T-helper 2 cell treated with Interferon-gamma antibody and Interleukin-4, amounts not matched to agents 5 μg/mL and 100 μg/mL, for 36 hours (primary cell): Measurements from ENCODE around the gene WNT2.

Source experiments
- DNase-seq: peaks from one replicate; pipeline ENCODE4 v3.0.0; 2021; ENCODE audit warnings: low spot score
- H3K27ac Mint-ChIP-seq: one replicate; pipeline ENCODE4 v1.8.0; 2021; ENCODE audit warnings: mild to moderate bottlenecking, mixed read lengths
- H3K27me3 Mint-ChIP-seq: one replicate; pipeline ENCODE4 v1.8.0; 2021; ENCODE audit warnings: low read depth, mixed read lengths
- H3K36me3 Mint-ChIP-seq: one replicate; pipeline ENCODE4 v1.8.0; 2021; ENCODE audit warnings: low read depth, mixed read lengths
- H3K4me1 Mint-ChIP-seq: one replicate; pipeline ENCODE4 v1.8.0; 2021; ENCODE audit warnings: low read depth, mixed read lengths
- H3K4me3 Mint-ChIP-seq: one replicate; pipeline ENCODE4 v1.8.0; 2022; ENCODE audit warnings: mild to moderate bottlenecking, moderate library complexity, mixed read lengths
- H3K9me3 Mint-ChIP-seq: one replicate; pipeline ENCODE4 v1.8.0; 2021; ENCODE audit warnings: mixed read lengths

The WNT2 gene

GRCh38 chr7:117237646-117238045 lies 85.2 kb downstream of the WNT2 start:
- no peaks in the 10 kb centered on the region for H3K36me3 Mint-ChIP-seq
- peaks cover 5% of the 10 kb centered on the region for H3K9me3 Mint-ChIP-seq
- DNase-seq = no peak
- H3K27ac Mint-ChIP-seq = no peak overlapping the region
- no peak overlapping the region for H3K4me3 Mint-ChIP-seq
- peaks cover 5% of the 10 kb centered on the region for H3K27me3 Mint-ChIP-seq
- no peaks in the 10 kb centered on the region for H3K4me1 Mint-ChIP-seq

GRCh38 chr7:117231047-117231359 lies 91.9 kb downstream of the WNT2 start:
- Mint-ChIP-seq H3K4me1 (no peaks in the 10 kb centered on the region), H3K27me3 (no peaks in the 10 kb centered on the region), H3K9me3 (peaks cover 8% of the 10 kb centered on the region), H3K4me3 (no peak overlapping the region), H3K36me3 (no peaks in the 10 kb centered on the region), H3K27ac (no peak overlapping the region)
- DNase-seq = no peak

- no peaks in the 10 kb centered on the region for H3K4me1 Mint-ChIP-seq
- no peak overlapping the region for H3K4me3 Mint-ChIP-seq
These were observed 92.4 kb downstream of the WNT2 start for GRCh38 chr7:117230276-117231046.

DNA sequence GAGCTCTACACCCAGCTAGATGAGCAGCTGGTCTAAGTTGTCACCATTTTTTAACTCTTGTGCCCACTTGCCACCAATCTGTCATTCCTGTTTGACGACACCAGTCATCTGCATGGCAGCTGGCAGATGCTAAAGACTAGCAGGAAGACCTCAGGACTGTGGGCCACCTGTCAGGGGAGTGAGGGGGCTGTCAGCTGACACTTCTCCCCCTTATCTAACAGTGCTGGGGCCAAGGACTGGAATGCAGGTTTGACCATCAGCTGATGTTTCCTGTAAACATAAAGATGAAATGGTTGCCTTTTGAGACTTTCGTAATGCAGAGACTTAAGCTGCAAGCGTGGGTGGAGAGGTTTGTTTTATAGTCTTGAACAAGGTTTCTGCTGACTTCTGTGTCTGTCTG lies 93.5 kb downstream of the WNT2 start:
- Mint-ChIP-seq H3K27me3 (no peaks in the 10 kb centered on the region), H3K4me3 (no peak overlapping the region), H3K36me3 (no peaks in the 10 kb centered on the region), H3K9me3 (peaks cover 8% of the 10 kb centered on the region), H3K4me1 (no peaks in the 10 kb centered on the region), H3K27ac (no peak overlapping the region)
- no peak for DNase-seq

More at GRCh38 chr7:117230276-117231046, 92.4 kb downstream of the WNT2 start:
- H3K9me3 Mint-ChIP-seq = peaks cover 8% of the 10 kb centered on the region
- H3K27me3 Mint-ChIP-seq = no peaks in the 10 kb centered on the region
- no peak for DNase-seq
- no peaks in the 10 kb centered on the region for H3K36me3 Mint-ChIP-seq
- no peak overlapping the region for H3K27ac Mint-ChIP-seq

GRCh38 chr7:117227091-117227490 lies 95.8 kb downstream of the WNT2 start:
- Mint-ChIP-seq H3K27me3 (no peaks in the 10 kb centered on the region), H3K9me3 (peaks cover 2% of the 10 kb centered on the region), H3K27ac (no peak overlapping the region), H3K4me3 (no peak overlapping the region), H3K36me3 (no peaks in the 10 kb centered on the region), H3K4me1 (no peaks in the 10 kb centered on the region)
- no peak for DNase-seq

DNA sequence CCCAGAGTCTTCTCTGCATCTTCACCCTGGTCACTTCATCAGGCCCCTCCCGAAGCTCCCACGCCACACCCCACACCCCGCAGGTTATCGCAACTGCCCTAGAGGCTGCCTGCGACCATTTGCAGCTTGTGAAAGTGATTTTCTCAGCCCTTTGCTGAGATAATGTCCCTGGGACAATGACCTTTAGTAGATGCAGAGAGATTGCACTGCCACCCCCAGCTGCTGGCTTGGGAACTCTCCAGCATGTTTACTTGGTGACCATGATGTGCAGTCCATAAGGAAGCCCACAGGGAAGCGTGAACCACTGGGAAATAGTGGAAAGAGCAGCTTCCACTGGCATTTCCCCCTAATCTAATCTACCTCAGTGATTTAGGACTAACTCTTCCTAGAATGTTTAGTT lies 97.3 kb downstream of the WNT2 start:
- H3K27me3 Mint-ChIP-seq = no peaks in the 10 kb centered on the region
- no peaks in the 10 kb centered on the region for H3K36me3 Mint-ChIP-seq
- DNase-seq = no peak
- H3K4me3 Mint-ChIP-seq = no peak overlapping the region
- H3K9me3 Mint-ChIP-seq = no peaks in the 10 kb centered on the region
- no peak overlapping the region for H3K27ac Mint-ChIP-seq
- H3K4me1 Mint-ChIP-seq = no peaks in the 10 kb centered on the region
